CD4-positive, alpha-beta T cell (primary cell): ENCODE measurements around the gene SRSF7. TPM values are rescaled to one million over a fixed set of nuclear protein-coding genes. Genes with fewer than 3 reads are reported as not detected.

Experiments used
- ATAC-seq: fragments of 200-7000 bp; cut with Tn5 transposase; one replicate; pipeline ENCODE4 v1.10.0; 2022; ENCODE audit warnings: mild to moderate bottlenecking; ENCODE audit not compliant: poor library complexity
- CTCF ChIA-PET: fragments of 350-600 bp; sonication (Branson Sonifier 250); formaldehyde crosslinking; loops from one replicate; lab custom pipeline; 2021; ENCODE audit warnings: antibody characterized with exemption, inconsistent platforms; lab: Charles Lee
- POLR2A ChIA-PET: fragments of 350-600 bp; sonication (Branson Sonifier 250); formaldehyde crosslinking; loops from one replicate; lab custom pipeline; 2021; ENCODE audit warnings: antibody characterized with exemption, inconsistent platforms; lab: Charles Lee
- DNase-seq, 14 experiments: peaks; one replicate each; pipeline ENCODE4 v3.0.0-alpha.2; 2013 to 2020; ENCODE audit warnings: mixed read lengths in 2 of 14
- H3K27ac ChIP-seq, 2 donors: one replicate each; pipeline versions ENCODE4 v1.5.1 to v1.7.0; 2013; ENCODE audit warnings: low read length in 2 of 2, low read depth in 1 of 2, mild to moderate bottlenecking in 1 of 2
- H3K27me3 ChIP-seq, 2 experiments: 1 replicate in 1 of 2; 2 replicates in 1 of 2; pipeline versions ENCODE4 v1.6.1 to v1.7.0; 2013; ENCODE audit warnings: low read length in 2 of 2, control low read depth in 1 of 2, mild to moderate bottlenecking in 1 of 2, moderate library complexity in 1 of 2; ENCODE audit not compliant: insufficient read depth in 2 of 2, control insufficient read depth in 1 of 2
- H3K36me3 ChIP-seq: one replicate; pipeline ENCODE4 v1.6.1; 2013; ENCODE audit warnings: low read length, control low read depth; ENCODE audit not compliant: insufficient read depth
- H3K4me1 ChIP-seq: one replicate; pipeline ENCODE4 v1.6.1; 2013; ENCODE audit warnings: low read length, control low read depth; ENCODE audit not compliant: insufficient read depth
- H3K4me3 ChIP-seq: one replicate; pipeline ENCODE4 v1.5.1; 2013; ENCODE audit warnings: mild to moderate bottlenecking, low read length, moderate library complexity
- H3K9me3 ChIP-seq, 2 experiments: 1 replicate in 1 of 2; 2 replicates in 1 of 2; pipeline versions ENCODE4 v1.6.1 to v1.7.0; 2013; ENCODE audit warnings: low read length in 2 of 2, mild to moderate bottlenecking in 2 of 2, control low read depth in 1 of 2, moderate library complexity in 1 of 2; ENCODE audit not compliant: control insufficient read depth in 1 of 2, insufficient read depth in 1 of 2
- H3K27ac Mint-ChIP-seq: one replicate; pipeline ENCODE4 v1.8.0; 2020; ENCODE audit warnings: mixed read lengths
- H3K27me3 Mint-ChIP-seq: one replicate; pipeline ENCODE4 v1.8.0; 2021; ENCODE audit warnings: mixed read lengths
- H3K36me3 Mint-ChIP-seq: one replicate; pipeline ENCODE4 v1.8.0; 2021; ENCODE audit warnings: low read depth, mixed read lengths
- H3K4me1 Mint-ChIP-seq: one replicate; pipeline ENCODE4 v1.8.0; 2021; ENCODE audit warnings: low read depth, mixed read lengths
- H3K4me3 Mint-ChIP-seq: one replicate; pipeline ENCODE4 v1.8.0; 2020; ENCODE audit warnings: mild to moderate bottlenecking, mixed read lengths
- H3K9me3 Mint-ChIP-seq: one replicate; pipeline ENCODE4 v1.8.0; 2020; ENCODE audit warnings: mixed read lengths
- intact Hi-C, 2 experiments: fragments of 100-400 bp; cut with DNase I in 1 of 2; cut with micrococcal nuclease in 1 of 2; formaldehyde crosslinking; loops; one replicate each; pipeline versions ENCODE4 v1.15.1 to v1.9.0; 2023 to 2025; cut with DNase I, micrococcal nuclease
- total RNA-seq, 174 experiments: library from RNA in 2 of 174; stranded (reverse) in 2 of 174; gene quantifications; one replicate each; pipeline ENCODE4 v1.2.3 and lab custom pipeline; 2021 to 2026
- TF ChIP-seq, protein P1 (sequence below): fragments of 200-600 bp; IDR thresholded peaks from one replicate; pipeline ENCODE4 v1.8.0; 2022; ENCODE audit warnings: antibody characterized with exemption, mild to moderate bottlenecking

The SRSF7 gene
- total RNA-seq, 2 experiments from 2014 or later, result 550 to 557 TPM

DNA sequence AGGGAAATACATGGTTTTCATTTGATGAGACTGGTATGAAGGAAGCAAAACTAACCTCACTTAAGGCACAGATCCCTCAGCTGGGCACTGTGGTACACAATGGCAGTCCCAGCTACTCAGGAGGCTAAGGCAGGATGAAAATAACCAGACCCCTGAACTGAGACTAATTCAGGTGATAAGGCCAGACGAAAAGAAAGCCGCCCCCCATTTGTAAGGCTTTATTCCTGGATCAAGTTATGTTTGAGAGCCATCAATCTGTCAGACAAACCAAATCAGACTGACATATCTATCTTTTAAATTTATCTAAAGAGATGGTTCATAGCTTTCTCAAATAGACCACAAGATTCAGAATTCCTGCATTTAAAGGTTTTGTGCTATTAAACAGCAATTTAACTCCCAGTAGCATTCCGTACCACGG, 4.1 kb downstream of the SRSF7 start:
- H3K36me3 Mint-ChIP-seq, result peaks cover 98% of the 10 kb centered on the region
- H3K27ac ChIP-seq, result peak overlapping the region; percentile 43 to 49
- DNase-seq, result peak in 1 of 14 experiments; percentile 23

DNA sequence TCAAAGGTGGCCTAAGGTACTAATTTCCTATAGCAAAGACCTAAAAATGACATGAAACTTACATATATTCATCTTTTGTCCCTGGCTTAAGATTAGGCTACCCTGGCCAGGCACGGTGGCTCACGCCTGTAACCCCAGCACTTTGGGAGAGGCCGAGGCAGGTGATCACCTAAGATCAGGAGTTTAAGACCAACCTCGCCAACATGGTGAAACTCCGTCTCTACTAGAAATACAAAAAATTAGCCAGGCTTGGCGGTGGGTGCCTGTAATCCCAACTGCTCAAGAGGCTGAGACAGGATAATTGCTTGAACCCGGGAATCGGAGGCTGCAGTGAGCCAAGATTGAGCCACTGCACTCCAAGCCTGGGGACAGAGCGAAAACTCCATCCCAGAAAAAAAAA, 5.9 kb downstream of the SRSF7 start:
- TF ChIP-seq, protein P1, sequence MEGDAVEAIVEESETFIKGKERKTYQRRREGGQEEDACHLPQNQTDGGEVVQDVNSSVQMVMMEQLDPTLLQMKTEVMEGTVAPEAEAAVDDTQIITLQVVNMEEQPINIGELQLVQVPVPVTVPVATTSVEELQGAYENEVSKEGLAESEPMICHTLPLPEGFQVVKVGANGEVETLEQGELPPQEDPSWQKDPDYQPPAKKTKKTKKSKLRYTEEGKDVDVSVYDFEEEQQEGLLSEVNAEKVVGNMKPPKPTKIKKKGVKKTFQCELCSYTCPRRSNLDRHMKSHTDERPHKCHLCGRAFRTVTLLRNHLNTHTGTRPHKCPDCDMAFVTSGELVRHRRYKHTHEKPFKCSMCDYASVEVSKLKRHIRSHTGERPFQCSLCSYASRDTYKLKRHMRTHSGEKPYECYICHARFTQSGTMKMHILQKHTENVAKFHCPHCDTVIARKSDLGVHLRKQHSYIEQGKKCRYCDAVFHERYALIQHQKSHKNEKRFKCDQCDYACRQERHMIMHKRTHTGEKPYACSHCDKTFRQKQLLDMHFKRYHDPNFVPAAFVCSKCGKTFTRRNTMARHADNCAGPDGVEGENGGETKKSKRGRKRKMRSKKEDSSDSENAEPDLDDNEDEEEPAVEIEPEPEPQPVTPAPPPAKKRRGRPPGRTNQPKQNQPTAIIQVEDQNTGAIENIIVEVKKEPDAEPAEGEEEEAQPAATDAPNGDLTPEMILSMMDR, result no peak
- DNase-seq, result peak in 1 of 14 experiments; percentile 16
- Histone ChIP-seq H3K27me3 (no peaks in the 10 kb centered on the region), H3K4me1 (peaks cover 38% of the 10 kb centered on the region), H3K4me3 (no peak overlapping the region), H3K9me3 (no peaks in the 10 kb centered on the region), H3K27ac (no peak overlapping the region), H3K36me3 (peaks cover 87% of the 10 kb centered on the region)
- Mint-ChIP-seq H3K4me3 (peak overlapping the region; percentile 72), H3K4me1 (peaks cover 82% of the 10 kb centered on the region), H3K27me3 (no peaks in the 10 kb centered on the region), H3K9me3 (no peaks in the 10 kb centered on the region), H3K27ac (peak overlapping the region; percentile 94), H3K36me3 (peaks cover 93% of the 10 kb centered on the region)
- CTCF ChIA-PET, result interaction anchor here (2.2 kb wide), 1 partner anchor 164 kb away, joined by 8 read pairs; no protein-coding TSS in a partner anchor
- intact Hi-C loops, result loop anchor here in 1 of 2 experiments (10.0 kb wide), 1 partner anchor 1660 kb away; the partner anchor contains the start of genes GPATCH11 and HEATR5B
- POLR2A ChIA-PET, result interaction anchor here (3.5 kb wide), 1 partner anchor 163 kb away, joined by 15 read pairs; no protein-coding TSS in a partner anchor
- ATAC-seq, result no peak

More for the DNA sequence above, 4.1 kb downstream of the SRSF7 start:
- Mint-ChIP-seq H3K4me1 (peaks cover 80% of the 10 kb centered on the region), H3K27ac (peak overlapping the region; percentile 94), H3K27me3 (peaks cover 4% of the 10 kb centered on the region), H3K4me3 (peak overlapping the region; percentile 99), H3K9me3 (no peaks in the 10 kb centered on the region)
- intact Hi-C loops, result loop anchor here in 1 of 2 experiments (10.0 kb wide), 1 partner anchor 1662 kb away; the partner anchor contains the start of genes GPATCH11 and HEATR5B
- no peak for ATAC-seq
- H3K36me3 ChIP-seq, result peaks cover 79% of the 10 kb centered on the region
- ChIA-PET CTCF (interaction anchor here (1.0 to 2.2 kb wide), 5 partner anchors 65 to 183 kb away, joined by 3 to 8 read pairs (median 5); no protein-coding TSS in a partner anchor), POLR2A (interaction anchor here (0.8 to 3.5 kb wide), 7 partner anchors 11 to 182 kb away, joined by 3 to 15 read pairs (median 4); partner anchors contain the start of gene HNRNPLL)
- peak overlapping the region; percentile 2 for H3K4me3 ChIP-seq
- no peaks in the 10 kb centered on the region for H3K27me3 ChIP-seq
- peaks cover 33% of the 10 kb centered on the region for H3K4me1 ChIP-seq
- no peaks in the 10 kb centered on the region for H3K9me3 ChIP-seq
- TF ChIP-seq, protein P1, result no peak

DNA sequence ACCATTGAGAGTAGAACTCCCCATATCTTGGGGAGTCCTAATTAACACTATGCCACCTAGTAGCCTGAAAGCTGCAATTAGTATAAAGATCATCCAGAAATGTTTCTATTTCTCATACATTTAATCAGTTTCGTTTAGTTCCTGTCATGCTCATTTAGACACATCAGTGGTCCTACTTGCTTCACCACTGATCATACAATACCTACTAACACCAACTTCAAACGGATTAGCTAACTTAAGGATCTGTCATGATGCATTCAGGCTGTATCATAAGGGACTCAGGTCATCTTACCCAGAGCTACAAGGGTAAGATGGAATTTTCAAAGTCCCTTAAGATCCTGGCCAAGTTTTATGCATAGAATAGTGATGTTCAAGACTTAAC, 6.8 kb downstream of the SRSF7 start:
- ATAC-seq (no peak), DNase-seq (peak in 1 of 14 experiments; percentile 21)
- Histone ChIP-seq H3K4me1 (peaks cover 38% of the 10 kb centered on the region), H3K4me3 (no peak overlapping the region), H3K27me3 (no peaks in the 10 kb centered on the region), H3K9me3 (no peaks in the 10 kb centered on the region), H3K27ac (no peak overlapping the region), H3K36me3 (peaks cover 79% of the 10 kb centered on the region)
- H3K9me3 Mint-ChIP-seq, result no peaks in the 10 kb centered on the region
- POLR2A ChIA-PET, result interaction anchor here (0.7 to 1.6 kb wide), 6 partner anchors 10 to 376 kb away, joined by 3 to 4 read pairs (median 3); partner anchors contain the start of gene SOS1
- H3K4me1 Mint-ChIP-seq, result peaks cover 81% of the 10 kb centered on the region
- TF ChIP-seq, protein P1, result no peak
- H3K27me3 Mint-ChIP-seq, result no peaks in the 10 kb centered on the region
- peaks cover 88% of the 10 kb centered on the region for H3K36me3 Mint-ChIP-seq
- peak overlapping the region; percentile 94 for H3K27ac Mint-ChIP-seq
- peak overlapping the region; percentile 23 for H3K4me3 Mint-ChIP-seq
- intact Hi-C loops, result loop anchor here (5.0 to 10.0 kb wide), 2 partner anchors 142 to 1660 kb away; partner anchors contain the start of genes HNRNPLL (in 2 of the 2), GPATCH11 (in 1 of the 2) and HEATR5B (in 1 of the 2)
- CTCF ChIA-PET, result interaction anchor here (1.4 to 1.9 kb wide), 3 partner anchors 141 to 165 kb away, joined by 4 to 12 read pairs (median 7); no protein-coding TSS in a partner anchor
